Mesenchymal stem cell (in vitro differentiated cells and primary cell): ENCODE data around the gene PAM16.
A peak's percentile ranks its signal among the peaks of the same experiment; 100 is the strongest.

Experiments used
- DNase-seq: peaks from one replicate; pipeline ENCODE4 v3.0.0-alpha.2; 2013
- H2AFZ ChIP-seq: one replicate; pipeline ENCODE4 v1.6.1; 2013; ENCODE audit warnings: low read depth, mild to moderate bottlenecking, control low read depth, inconsistent platforms, low read length, moderate library complexity
- H2AK5ac ChIP-seq: 2 replicates; pipeline ENCODE4 v1.6.1; 2013; ENCODE audit warnings: low read length, moderate library complexity, mild to moderate bottlenecking, inconsistent platforms; ENCODE audit not compliant: severe bottlenecking
- H2BK120ac ChIP-seq: one replicate; pipeline ENCODE4 v1.6.1; 2013; ENCODE audit warnings: low read depth, mild to moderate bottlenecking, inconsistent platforms, low read length, moderate library complexity
- H2BK12ac ChIP-seq, 2 experiments: one replicate each; pipeline ENCODE4 v1.6.1; 2013; ENCODE audit warnings: inconsistent platforms in 2 of 2, low read length in 2 of 2, mild to moderate bottlenecking in 2 of 2, moderate library complexity in 2 of 2, control low read depth in 1 of 2
- H2BK15ac ChIP-seq: one replicate; pipeline ENCODE4 v1.6.1; 2013; ENCODE audit warnings: mild to moderate bottlenecking, low read depth, inconsistent platforms; ENCODE audit not compliant: poor library complexity, severe bottlenecking
- H2BK5ac ChIP-seq: 2 replicates; pipeline ENCODE4 v1.6.1; 2013; ENCODE audit warnings: low read depth, mild to moderate bottlenecking, low read length, control low read depth, inconsistent platforms; ENCODE audit not compliant: poor library complexity, severe bottlenecking
- H3K14ac ChIP-seq, 2 experiments: one replicate each; pipeline ENCODE4 v1.6.1; 2013; ENCODE audit warnings: inconsistent platforms in 2 of 2, low read length in 2 of 2, control low read depth in 1 of 2, mild to moderate bottlenecking in 1 of 2, moderate library complexity in 1 of 2
- H3K18ac ChIP-seq, 2 experiments: one replicate each; pipeline ENCODE4 v1.6.1; 2013; ENCODE audit warnings: inconsistent platforms in 2 of 2, low read length in 2 of 2, control low read depth in 1 of 2, low read depth in 1 of 2, mild to moderate bottlenecking in 1 of 2
- H3K23ac ChIP-seq, 2 experiments: one replicate each; pipeline ENCODE4 v1.6.1; 2013; ENCODE audit warnings: inconsistent platforms in 2 of 2, low read length in 2 of 2, mild to moderate bottlenecking in 2 of 2, moderate library complexity in 2 of 2, control low read depth in 1 of 2
- H3K27ac ChIP-seq: 2 replicates; pipeline ENCODE4 v1.5.1; 2013; ENCODE audit warnings: mild to moderate bottlenecking, moderate library complexity, low read length, control low read depth, inconsistent platforms; ENCODE audit not compliant: poor library complexity, severe bottlenecking
- H3K27me3 ChIP-seq, 2 experiments: 2 replicates each; pipeline versions ENCODE4 v1.6.1 to v1.7.0; 2013; ENCODE audit warnings: low read length in 2 of 2, mild to moderate bottlenecking in 2 of 2, moderate library complexity in 2 of 2, control low read depth in 1 of 2, inconsistent platforms in 1 of 2; ENCODE audit not compliant: control insufficient read depth in 1 of 2, insufficient read depth in 1 of 2
- H3K36me3 ChIP-seq, 2 experiments: 2 replicates each; pipeline versions ENCODE4 v1.6.1 to v1.7.0; 2013; ENCODE audit warnings: low read length in 2 of 2, control low read depth in 1 of 2, inconsistent platforms in 1 of 2, low read depth in 1 of 2, mild to moderate bottlenecking in 1 of 2; ENCODE audit not compliant: insufficient read depth in 2 of 2, control insufficient read depth in 1 of 2
- H3K4ac ChIP-seq, 2 experiments: one replicate each; pipeline ENCODE4 v1.6.1; 2013; ENCODE audit warnings: inconsistent platforms in 2 of 2, low read length in 2 of 2, mild to moderate bottlenecking in 2 of 2, moderate library complexity in 2 of 2, control low read depth in 1 of 2, low read depth in 1 of 2
- H3K4me1 ChIP-seq: 2 replicates; pipeline ENCODE4 v1.6.1; 2013; ENCODE audit warnings: low read depth, low read length, control low read depth; ENCODE audit not compliant: control insufficient read depth, insufficient read depth
- H3K4me2 ChIP-seq: 2 replicates; pipeline ENCODE4 v1.6.1; 2013; ENCODE audit warnings: low read length, mild to moderate bottlenecking, inconsistent platforms; ENCODE audit not compliant: poor library complexity, severe bottlenecking
- H3K4me3 ChIP-seq, 2 experiments: 2 replicates each; pipeline versions ENCODE4 v1.5.1 to v1.7.0; 2013; ENCODE audit warnings: low read length in 2 of 2, mild to moderate bottlenecking in 2 of 2, control low read depth in 1 of 2, low read depth in 1 of 2; ENCODE audit not compliant: insufficient read depth in 1 of 2
- H3K79me1 ChIP-seq: replicated peaks from 2 replicates; pipeline ENCODE4 v1.6.1; 2013; ENCODE audit warnings: mild to moderate bottlenecking, control low read depth, low read length, inconsistent platforms; ENCODE audit not compliant: poor library complexity, severe bottlenecking
- H3K9ac ChIP-seq: 2 replicates; pipeline ENCODE4 v1.7.0; 2013; ENCODE audit warnings: mild to moderate bottlenecking, low read length, moderate library complexity
- H3K9me3 ChIP-seq: 2 replicates; pipeline ENCODE4 v1.7.0; 2013; ENCODE audit warnings: mild to moderate bottlenecking, low read length; ENCODE audit not compliant: control insufficient read depth
- H4K8ac ChIP-seq: one replicate; pipeline ENCODE4 v1.6.1; 2013; ENCODE audit warnings: inconsistent platforms, mild to moderate bottlenecking, low read length, moderate library complexity
- H4K91ac ChIP-seq: one replicate; pipeline ENCODE4 v1.6.1; 2013; ENCODE audit warnings: mild to moderate bottlenecking, low read length, inconsistent platforms
- WGBS: methylation state at CpG from one replicate; pipeline ENCODE4 v1.1.7; 2013; ENCODE audit warnings: mixed read lengths; 5-methylcytosine and 5-hydroxymethylcytosine counted together

Gene PAM16

GRCh38 chr16:4381935-4382794 lies 31.0 kb upstream of the PAM16 start:
- H4K8ac ChIP-seq, result peak overlapping the region; percentile 19
- peak overlapping the region; percentile 26 for H3K9ac ChIP-seq
- H2BK5ac ChIP-seq, result no peak overlapping the region
- no peak overlapping the region for H2BK120ac ChIP-seq
- no peak overlapping the region for H4K91ac ChIP-seq
- no peak overlapping the region for H2AK5ac ChIP-seq
- H3K4me1 ChIP-seq, result peaks cover 76% of the 10 kb centered on the region
- no peak overlapping the region for H3K4me3 ChIP-seq
- H3K4me2 ChIP-seq, result no peak overlapping the region
- no peak overlapping the region for H2BK12ac ChIP-seq
- H3K27me3 ChIP-seq, result no peaks in the 10 kb centered on the region
- H2BK15ac ChIP-seq, result no peak overlapping the region
- no peak overlapping the region for H2AFZ ChIP-seq
- H3K27ac ChIP-seq, result no peak overlapping the region
- peaks cover 61 to 74% of the 10 kb centered on the region in 2 experiments for H3K36me3 ChIP-seq
- H3K18ac ChIP-seq, result no peak overlapping the region
- H3K79me1 ChIP-seq, result peaks cover 36% of the 10 kb centered on the region
- no peak overlapping the region for H3K4ac ChIP-seq
- H3K23ac ChIP-seq, result no peak overlapping the region
- no peak for DNase-seq
- WGBS, result 97% methylated on average over 54 of the region's 55 CpGs
- no peak overlapping the region for H3K14ac ChIP-seq
- H3K9me3 ChIP-seq, result no peaks in the 10 kb centered on the region

- Histone ChIP-seq H2AFZ (no peak overlapping the region), H3K27ac (no peak overlapping the region), H3K27me3 (no peaks in the 10 kb centered on the region), H3K9me3 (no peaks in the 10 kb centered on the region), H2BK5ac (no peak overlapping the region), H3K9ac (no peak overlapping the region), H3K18ac (no peak overlapping the region), H3K4ac (no peak overlapping the region), H3K4me3 (no peak overlapping the region), H4K91ac (peak overlapping the region; percentile 3), H4K8ac (peak overlapping the region; percentile 32), H3K36me3 (peaks cover 61 to 82% of the 10 kb centered on the region in 2 experiments), H3K79me1 (peaks cover 36% of the 10 kb centered on the region), H3K4me1 (peaks cover 77% of the 10 kb centered on the region), H3K4me2 (no peak overlapping the region), H2BK120ac (no peak overlapping the region), H3K14ac (no peak overlapping the region), H2BK12ac (no peak overlapping the region), H3K23ac (no peak overlapping the region), H2BK15ac (no peak overlapping the region), H2AK5ac (no peak overlapping the region)
- WGBS, result 95% methylated on average over 59 of the region's 59 CpGs
- no peak for DNase-seq
These were observed 30.2 kb upstream of the PAM16 start for GRCh38 chr16:4381072-4381934.

GRCh38 chr16:4380119-4381063 lies 29.3 kb upstream of the PAM16 start:
- no peak overlapping the region for H3K18ac ChIP-seq
- no peak overlapping the region for H3K4me3 ChIP-seq
- H2BK120ac ChIP-seq, result no peak overlapping the region
- H3K79me1 ChIP-seq, result peaks cover 42% of the 10 kb centered on the region
- H4K91ac ChIP-seq, result no peak overlapping the region
- H3K4ac ChIP-seq, result no peak overlapping the region
- no peak overlapping the region for H3K4me2 ChIP-seq
- 88% methylated on average over 25 of the region's 26 CpGs for WGBS
- H3K23ac ChIP-seq, result no peak overlapping the region
- no peak overlapping the region for H4K8ac ChIP-seq
- no peaks in the 10 kb centered on the region for H3K27me3 ChIP-seq
- H2BK5ac ChIP-seq, result no peak overlapping the region
- H3K9me3 ChIP-seq, result no peaks in the 10 kb centered on the region
- peaks cover 79% of the 10 kb centered on the region for H3K4me1 ChIP-seq
- no peak overlapping the region for H3K9ac ChIP-seq
- no peak overlapping the region for H2BK15ac ChIP-seq
- H2AK5ac ChIP-seq, result no peak overlapping the region
- no peak overlapping the region for H2AFZ ChIP-seq
- no peak for DNase-seq
- peak overlapping the region; percentile 2 for H3K27ac ChIP-seq
- peaks cover 61 to 80% of the 10 kb centered on the region in 2 experiments for H3K36me3 ChIP-seq
- H3K14ac ChIP-seq, result no peak overlapping the region
- no peak overlapping the region for H2BK12ac ChIP-seq
